DMS79 treated with DMSO at 0.1 percent for 48 hours (cell line): ENCODE measurements around the gene SBF2.
A peak's percentile ranks its signal among the peaks of the same experiment; 100 is the strongest.
"Not testable (repeated sequence)": the region's sequence is repeated elsewhere in the genome, so short reads cannot be mapped to it uniquely, and the experiment has no call there.

Source experiments
- DNase-seq: peaks from one replicate; lab custom pipeline; 2025; lab: John Stamatoyannopoulos, UW

Gene SBF2

DNA sequence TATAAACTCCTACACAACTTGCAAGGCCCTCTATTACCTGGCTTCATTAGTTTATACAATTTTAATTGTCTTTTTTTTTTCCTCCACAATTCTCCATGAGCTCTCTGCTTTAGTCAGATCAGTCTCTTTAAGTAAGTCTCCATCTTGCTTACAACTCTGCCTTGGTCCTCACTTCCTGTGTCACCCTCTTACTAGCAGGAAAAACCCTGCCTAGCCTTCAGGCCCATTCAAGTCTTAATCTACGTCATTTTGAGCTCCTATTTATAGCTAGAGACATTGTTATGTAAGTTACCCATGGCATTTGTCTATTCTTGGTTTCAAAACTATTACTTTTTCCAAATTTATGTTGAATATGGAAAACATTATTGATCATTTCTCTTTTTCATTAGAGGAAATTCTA is 177.4 kb downstream of the SBF2 start:
- no peak for DNase-seq

GRCh38 chr11:10114593-10115404 is 179.2 kb downstream of the SBF2 start:
- no peak for DNase-seq

GRCh38 chr11:10113852-10114251 is 180.2 kb downstream of the SBF2 start:
- DNase-seq, result no peak

DNA sequence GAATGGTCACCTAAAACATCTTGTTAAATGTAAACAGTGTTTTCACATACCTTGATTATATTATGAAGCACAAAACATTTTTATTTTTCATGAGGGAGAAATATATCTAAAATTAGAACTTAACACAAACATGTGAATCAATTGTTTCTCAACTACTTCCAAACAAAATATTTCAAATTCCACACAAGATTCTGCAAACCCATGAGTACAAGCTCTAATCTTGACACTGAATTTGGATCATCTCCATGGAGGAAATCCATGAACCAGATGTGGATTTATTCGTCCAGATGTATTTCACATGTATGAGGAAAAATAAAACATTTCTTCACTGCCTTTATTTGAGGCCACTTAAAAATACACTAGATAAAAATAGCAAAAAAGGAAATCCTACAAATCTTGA is 184.2 kb downstream of the SBF2 start:
- no peak for DNase-seq

GRCh38 chr11:10108915-10109680 is 184.9 kb downstream of the SBF2 start:
- DNase-seq, result peak; percentile 9

DNA sequence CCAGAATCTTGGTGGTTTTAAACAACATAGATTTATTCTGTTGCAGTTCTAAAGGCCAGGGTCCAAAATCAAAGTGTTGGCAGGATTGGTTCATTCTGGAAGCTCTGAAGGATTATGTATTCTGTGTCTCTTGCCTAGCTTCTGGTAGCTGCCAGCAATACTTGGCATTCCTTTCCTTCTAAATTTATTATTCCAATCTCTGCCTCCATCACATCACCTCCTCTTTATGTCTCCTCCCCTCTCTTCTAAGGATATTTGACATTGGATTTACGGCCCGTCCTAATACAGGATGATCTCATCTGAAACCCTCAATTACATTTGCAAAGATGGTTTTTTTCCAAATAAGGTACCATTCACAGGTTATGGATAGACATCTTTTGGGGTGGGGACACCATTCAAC is 186.5 kb downstream of the SBF2 start:
- no peak for DNase-seq

- DNase-seq, result no peak
Measured at GRCh38 chr11:10097615-10098014, 196.4 kb downstream of the SBF2 start.

GRCh38 chr11:10096987-10097386 is 197.0 kb downstream of the SBF2 start:
- DNase-seq, result no peak

DNA sequence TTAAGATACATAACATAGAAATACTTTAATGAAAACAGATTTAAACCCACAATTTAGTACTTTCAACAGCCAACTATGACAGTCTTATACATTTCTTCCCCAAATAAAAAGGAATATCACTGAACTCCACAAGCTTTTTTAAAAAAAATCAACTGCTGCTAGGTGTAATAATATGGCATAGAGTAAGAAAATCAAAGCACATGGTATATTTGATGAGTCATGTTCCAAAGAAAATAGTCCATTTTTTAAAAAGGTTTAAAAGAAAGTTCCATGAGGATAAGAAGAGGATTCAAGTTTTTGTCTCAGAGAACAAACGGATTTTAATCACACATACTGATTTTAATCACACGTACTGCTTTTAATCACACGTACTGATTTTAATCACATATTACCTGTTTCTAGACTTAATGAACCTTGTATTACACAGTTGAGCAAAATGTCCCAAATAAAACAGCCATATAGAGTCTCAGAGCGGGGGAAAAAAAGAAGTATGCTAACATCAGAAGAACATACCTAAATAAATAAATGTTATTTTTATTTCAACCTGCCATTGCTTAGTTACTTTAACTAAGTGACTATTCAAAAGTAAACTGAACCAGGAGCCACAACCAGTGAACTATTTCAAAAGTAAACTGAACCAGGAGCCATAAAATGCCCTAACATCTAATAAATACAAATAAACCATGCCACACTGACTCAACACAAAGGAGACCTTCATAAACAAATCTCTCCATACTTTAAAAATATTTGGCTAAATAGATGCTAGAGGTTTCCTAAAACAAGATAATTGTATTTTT is 198.4 kb downstream of the SBF2 start:
- no peak for DNase-seq

- no peak for DNase-seq
Measured at GRCh38 chr11:10092426-10092825, 201.6 kb downstream of the SBF2 start.

DNA sequence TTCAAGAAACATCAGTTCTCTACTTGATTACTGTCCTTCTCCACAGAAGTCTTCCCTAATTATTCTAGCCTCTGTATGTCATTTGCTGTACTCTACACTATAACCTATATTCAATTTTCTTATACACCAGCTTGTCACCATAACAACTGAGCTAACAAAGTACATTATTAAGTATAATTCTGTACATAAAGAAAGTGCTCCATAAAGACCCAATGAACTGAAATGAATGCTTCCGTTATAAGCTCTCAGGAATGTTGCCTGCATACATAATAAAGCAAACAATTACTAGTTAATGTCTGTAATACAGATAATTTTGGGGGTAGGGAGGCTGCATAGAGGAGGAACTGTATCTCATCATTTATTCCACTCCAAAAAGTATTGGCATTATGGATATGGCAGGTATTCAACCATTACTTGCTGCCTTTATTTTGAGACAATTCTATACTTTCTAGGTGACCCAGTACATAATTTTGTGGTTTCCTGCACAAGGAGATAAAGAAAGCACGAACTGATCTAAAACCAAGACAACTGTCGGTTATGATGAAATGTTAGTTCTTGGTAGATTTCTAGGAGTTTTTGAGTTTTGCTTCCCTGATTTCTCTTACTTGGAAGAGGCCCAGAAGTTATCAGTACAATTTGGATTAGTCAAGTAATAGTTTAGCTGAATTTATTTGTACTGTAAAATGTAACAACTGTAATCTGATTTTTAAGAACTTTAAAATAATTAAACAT is 202.5 kb downstream of the SBF2 start:
- DNase-seq, result no peak

- not testable (repeated sequence) for DNase-seq
Measured at GRCh38 chr11:10087923-10088225, 206.1 kb downstream of the SBF2 start.

DNA sequence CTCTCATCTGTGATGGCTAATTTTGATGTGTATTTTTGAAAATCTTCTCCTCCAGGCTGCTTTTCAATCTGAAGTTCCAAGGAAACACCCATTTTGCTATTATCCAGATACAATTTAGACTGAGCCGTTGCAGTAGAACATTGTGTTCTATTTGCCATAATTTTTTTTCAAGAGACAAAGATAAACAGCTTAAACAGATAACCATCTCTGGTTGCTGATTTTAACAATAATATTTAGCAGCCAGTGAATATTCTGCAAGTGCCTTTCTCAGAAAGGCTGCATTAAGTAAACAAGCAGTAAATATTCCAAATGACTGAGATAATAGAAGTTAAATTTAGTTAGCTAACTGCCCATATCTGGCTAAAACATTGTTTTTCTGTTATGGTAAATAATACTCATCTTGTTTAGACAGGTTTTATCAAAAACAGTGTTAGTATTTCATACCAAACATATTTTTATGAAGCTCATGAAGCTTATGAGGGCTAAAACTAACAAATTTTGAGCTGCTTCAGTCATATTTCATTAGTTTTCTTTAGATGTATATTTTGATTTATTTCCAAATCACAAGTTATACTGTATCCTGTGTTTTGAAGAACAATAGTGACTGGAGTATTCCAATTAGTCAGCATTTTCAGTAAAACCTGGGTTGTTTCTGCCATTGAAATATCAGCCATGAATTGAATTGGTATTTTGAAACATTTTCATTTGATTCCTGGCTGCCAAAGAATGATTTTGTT is 206.7 kb downstream of the SBF2 start:
- DNase-seq, result no peak

DNA sequence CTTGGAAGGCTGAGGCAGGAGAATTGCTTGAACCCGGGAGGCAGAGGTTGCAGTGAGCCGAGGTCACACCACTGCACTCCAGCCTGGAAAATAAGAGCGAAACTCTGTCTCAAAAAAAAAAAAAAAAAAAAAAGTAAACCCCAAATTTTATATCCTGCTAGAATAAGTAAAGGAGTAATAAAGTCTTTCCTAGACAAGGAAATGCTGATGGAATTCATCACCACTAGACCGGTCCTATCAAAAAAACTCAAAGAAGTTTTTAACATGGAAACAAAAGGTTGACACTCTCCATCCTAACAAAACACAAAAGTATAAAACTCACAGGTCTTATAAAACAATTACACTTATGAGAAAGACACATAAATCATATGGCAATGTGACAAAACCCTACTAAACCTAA is 213.9 kb downstream of the SBF2 start:
- DNase-seq, result no peak

- DNase-seq, result no peak
Measured at GRCh38 chr11:10076458-10077141, 217.4 kb downstream of the SBF2 start.

GRCh38 chr11:10075141-10075540 is 218.9 kb downstream of the SBF2 start:
- DNase-seq, result no peak

DNA sequence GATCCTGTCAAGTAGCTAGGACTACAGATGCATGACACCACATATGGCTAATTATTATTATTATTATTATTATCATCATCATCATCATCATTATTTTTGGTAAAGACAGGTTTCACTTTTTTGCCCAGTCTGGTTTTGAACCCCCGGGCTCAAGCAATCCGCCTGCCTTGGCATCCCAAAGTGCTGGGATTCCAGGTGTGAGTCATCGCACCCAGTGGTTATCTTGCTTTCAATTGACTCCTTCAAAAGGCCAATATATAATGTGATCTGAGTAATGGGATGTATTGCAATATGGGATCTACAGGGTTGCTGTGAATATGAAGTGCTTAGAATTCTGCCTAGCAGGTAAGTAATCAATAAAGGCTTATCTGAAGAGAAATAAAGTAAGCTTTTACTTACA is 221.2 kb downstream of the SBF2 start:
- no peak for DNase-seq

GRCh38 chr11:10072142-10072541 is 221.9 kb downstream of the SBF2 start:
- no peak for DNase-seq

DNA sequence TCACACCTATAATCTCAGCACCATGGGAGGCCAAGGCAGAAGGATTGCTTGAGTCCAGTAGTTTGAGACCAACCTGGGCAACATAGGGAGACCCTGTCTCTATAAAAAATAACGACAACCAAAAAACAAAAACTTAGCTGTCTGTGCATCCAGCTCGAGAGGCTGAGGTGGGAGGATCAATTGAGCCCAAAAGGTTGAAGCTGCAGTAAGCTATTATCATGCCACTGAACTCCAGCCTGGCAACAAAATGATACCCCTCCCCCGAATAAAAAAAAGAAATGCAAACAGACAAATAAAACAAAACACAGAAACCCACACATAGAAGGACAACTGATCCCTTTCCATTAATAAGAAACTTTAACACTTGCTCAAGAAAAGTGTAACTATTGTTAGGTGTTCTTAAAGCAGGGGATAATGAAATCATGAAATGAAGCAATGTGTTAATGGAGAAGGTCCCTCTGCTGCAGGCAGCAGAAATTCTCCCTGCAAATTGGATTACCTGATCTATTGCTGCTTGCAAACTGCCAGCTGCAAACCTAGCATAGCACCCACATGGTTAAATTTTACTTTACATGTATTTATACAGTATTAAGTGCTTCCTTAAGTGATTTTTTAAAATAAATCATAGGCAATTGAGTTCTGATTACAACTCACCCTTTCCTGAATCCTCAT is 226.3 kb downstream of the SBF2 start:
- DNase-seq, result no peak

DNA sequence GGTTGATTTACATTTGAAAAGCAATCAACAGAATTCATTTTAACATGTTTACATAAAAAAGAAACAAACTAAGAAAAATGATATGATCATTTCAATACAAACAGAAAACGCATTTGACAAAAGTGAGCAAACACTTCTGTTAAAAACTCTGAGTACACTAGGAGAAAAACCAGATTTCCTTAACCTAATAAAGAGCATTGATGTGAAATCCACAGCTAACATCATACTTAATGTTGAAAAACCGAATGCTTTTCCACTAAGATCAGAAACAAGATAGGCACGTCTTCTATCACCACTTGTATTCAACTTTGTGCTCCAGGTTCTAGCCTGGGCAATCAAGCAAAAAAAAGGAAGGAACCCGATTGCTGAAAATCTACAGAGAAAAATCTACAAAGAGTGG is 227.6 kb downstream of the SBF2 start:
- DNase-seq, result no peak
